HG03558 (cell line): ENCODE results near the gene FAM161A.
"Not testable (repeated sequence)": the region's sequence is repeated elsewhere in the genome, so short reads cannot be mapped to it uniquely, and the experiment has no call there.

Experiments
- ATAC-seq: cut with Tn5 transposase; IDR thresholded peaks from one replicate; pipeline ENCODE4 v1.9.1; 2021; ENCODE audit warnings: moderate number of reproducible peaks; ENCODE audit not compliant: unreplicated experiment; ENCODE audit errors: extremely low read depth

FAM161A gene, protein sequence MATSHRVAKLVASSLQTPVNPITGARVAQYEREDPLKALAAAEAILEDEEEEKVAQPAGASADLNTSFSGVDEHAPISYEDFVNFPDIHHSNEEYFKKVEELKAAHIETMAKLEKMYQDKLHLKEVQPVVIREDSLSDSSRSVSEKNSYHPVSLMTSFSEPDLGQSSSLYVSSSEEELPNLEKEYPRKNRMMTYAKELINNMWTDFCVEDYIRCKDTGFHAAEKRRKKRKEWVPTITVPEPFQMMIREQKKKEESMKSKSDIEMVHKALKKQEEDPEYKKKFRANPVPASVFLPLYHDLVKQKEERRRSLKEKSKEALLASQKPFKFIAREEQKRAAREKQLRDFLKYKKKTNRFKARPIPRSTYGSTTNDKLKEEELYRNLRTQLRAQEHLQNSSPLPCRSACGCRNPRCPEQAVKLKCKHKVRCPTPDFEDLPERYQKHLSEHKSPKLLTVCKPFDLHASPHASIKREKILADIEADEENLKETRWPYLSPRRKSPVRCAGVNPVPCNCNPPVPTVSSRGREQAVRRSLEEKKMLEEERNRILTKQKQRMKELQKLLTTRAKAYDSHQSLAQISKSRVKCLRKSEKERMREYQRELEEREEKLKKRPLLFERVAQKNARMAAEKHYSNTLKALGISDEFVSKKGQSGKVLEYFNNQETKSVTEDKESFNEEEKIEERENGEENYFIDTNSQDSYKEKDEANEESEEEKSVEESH

DNA sequence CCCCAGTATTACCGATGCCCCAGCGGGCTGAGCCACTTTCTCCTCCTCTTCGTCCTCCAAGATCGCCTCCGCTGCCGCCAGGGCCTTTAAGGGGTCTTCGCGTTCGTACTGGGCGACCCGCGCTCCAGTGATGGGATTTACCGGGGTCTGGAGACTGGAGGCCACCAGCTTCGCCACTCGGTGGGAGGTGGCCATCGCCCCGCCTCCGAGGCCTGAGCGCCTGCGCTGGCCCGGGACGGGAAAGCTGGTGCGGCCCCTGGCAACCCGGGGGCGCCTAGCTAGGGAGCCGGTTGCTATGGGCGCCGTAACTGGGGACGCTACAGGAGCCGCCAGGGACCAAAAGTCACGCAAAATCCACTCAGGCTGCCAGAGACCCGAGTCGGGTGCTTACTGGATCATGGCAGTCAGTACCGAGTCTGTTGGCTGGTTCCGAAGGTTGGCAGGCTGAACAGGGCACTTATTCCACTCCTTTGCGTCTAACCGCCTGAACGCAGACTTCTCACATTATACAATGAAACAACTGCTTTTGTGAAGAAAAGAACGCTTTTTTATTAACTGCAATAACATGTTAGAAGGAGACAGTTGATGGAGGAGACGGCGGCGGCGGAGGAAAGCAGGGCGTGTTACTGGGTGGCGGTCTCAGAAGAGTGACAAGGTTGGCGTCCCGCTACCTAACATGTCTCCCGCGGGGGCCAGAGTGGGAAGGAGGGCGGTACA, at the start of gene FAM161A:
FAM161A (minus strand) TSS at position 214 of the 717 bp plus-strand sequence; CDS start at position 195, 19 bp downstream.
- ATAC-seq: peak; percentile 36

DNA sequence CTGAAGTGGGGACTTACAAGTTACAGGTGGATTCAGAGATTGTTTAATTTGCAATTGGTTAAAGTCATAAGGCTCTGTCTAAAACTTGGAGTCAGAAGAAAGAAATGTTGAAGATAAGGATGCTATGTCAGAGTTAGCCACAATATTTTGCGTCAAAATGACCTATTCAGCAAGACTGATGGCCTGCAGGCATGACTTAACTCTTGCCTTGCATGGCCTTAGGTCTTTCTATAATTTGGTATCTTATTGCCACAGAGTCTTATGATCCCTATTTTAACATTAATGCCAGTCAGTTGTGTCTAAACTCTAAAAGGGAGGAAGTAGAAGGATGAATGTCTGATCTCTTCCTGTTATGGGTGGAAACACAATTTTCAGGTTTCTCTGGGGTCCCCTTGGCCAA, 46.4 kb upstream of the FAM161A start:
- ATAC-seq: no peak

DNA sequence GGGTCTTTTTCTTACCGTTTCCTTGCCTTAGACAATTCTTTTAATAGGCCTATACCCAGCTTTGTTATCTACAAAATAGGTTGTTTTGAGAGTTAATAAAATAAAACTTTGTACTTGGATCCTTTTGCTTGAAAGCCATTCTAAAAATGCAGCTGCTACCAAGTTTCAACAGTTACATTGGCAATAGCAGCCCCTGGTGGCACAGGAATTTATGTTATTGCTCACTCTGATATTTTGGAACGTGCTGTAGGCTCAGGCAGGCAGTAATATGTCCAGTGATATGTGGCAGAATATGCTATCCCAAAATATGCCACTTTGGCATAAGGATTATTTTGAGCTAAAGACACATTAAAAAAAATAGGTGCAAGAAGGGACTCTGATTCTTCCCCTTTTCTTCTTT, 45.0 kb upstream of the FAM161A start:
- ATAC-seq: no peak

DNA sequence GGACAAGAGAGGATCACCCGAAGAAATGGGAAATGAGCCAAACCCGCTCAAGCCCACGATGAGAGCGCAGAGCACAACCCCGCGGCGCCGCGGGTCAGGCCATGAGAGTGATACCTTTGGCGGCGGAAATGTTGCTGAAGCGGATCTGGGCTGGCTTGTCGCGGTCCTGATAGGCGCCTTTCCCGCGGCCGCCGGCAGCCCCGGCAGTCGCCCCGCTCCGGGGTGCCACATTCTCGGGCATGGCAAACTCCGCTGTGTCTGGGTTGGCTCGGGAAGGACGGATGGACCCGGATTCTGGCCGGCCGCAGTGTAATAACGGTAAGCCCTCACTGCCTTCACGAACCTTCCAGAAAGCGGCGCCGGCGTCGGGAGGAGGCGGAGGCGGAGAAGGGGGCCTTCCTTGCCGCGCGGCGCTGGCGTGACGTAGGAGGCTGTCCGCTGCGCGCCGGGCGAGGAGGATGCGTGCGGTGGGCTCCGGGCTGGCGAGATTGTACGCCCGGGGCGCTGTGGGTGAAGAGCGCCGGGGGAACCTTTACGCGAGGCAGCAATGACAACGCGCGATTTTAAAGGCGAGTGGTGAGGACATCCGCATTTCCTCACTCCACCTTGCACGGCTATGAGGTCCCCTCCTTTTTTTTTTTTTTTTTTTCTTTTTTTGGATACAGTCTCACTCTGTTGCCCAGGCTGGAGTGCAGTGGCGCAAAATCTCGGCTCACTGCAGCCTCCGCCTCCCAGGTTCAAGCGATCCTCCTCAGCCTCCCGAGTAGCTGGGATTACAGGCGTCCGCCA, 34.6 kb upstream of the FAM161A start, which contains the start of gene CCT4:
CCT4 (minus strand) TSS at position 390 of the 789 bp plus-strand sequence; CDS start at position 241, 149 bp downstream.
- peak; percentile 47 for ATAC-seq

DNA sequence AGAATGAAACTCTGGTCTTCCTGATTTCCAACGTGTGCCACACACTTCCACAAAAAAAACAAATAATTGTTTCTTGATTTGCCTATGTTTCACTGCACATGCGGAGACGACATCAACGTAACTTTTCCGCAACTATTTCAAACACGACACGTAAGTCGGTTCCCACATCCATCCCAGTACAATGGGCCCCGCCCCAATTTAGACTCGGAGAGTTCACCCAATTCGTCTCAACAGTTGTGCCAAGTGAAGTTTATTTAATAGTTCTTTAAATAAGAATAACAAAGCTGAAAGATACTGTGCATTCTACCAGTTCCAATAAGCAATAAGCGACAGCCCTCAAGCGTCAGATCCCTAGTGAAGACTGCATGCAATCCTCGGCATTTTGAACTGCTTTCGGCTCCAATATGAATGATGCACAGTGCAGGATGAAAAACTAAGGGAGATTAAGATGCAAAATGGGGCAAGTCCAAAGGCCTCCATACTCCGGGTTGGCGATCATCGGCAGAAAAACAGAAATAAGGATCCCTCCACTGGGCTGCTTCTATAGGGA, 33.9 kb upstream of the FAM161A start:
- no peak for ATAC-seq

DNA sequence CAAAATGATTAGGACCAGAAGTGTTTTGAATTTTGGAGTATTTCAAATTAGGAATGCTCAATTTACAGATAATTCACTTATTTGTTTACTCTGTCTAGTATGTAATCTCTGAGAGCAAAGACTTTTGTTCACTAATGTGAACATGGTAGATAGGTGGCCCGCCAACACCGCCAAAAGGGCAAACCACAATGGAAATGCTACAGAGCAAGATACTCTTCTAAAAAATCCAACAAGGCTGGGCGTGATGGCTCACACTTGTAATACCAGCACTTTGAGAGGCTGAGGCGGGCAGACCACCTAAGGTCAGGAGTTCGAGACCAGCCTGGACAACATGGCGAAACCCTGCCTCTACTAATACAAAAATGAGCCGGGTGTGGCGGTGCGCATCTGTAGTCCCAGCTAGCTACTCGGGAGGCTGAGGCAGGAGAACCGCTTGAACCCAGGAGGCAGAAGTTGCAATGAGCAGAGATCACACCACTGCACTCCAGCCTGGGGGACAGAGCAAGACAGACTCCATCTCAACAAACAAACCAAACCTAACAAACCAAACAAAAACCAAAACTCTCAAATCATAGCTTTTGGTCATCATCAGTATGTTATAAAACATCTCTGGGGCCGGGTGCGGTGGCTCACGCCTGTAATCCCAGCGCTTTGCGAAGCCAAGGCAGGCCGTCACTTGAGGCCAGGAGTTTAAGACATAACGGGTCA, 32.2 kb upstream of the FAM161A start:
- ATAC-seq: no peak

DNA sequence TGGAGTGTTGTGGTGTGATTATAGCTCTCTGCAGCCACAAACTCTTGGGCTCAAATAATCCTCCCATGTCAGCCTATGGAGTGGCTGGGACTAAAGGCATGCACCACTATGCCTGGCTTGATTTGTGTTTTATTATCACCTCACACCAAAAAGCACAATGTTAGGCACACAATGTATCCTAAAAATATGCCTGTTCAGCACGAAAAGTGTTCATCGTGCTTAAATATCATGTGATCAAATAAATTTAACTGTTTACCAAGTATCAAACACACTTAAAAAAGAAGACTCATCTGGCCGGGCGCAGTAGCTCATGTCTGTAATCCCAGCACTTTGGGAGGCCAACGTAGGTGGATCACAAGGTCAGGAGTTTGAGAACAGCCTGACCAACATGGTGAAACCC, 29.0 kb upstream of the FAM161A start:
- no peak for ATAC-seq

DNA sequence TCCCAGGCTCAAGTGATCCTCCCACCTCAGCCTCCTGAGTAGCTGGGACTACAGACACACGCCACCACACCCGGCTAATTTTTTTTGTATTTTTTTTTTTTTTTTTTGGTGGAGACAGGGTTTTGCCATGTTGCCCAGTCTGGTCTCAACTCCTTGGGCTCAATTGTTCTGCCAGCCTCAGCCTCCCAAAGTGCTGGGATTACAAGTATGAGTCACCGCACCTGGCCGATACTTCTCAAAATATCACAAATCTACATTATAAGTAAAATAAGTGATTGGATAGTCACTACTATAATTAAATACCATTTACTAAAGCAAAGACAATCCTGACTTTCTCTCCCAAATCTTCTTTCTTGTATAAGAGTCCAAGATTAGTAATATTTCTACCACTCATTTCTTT, 25.5 kb upstream of the FAM161A start:
- ATAC-seq: not testable (repeated sequence)

DNA sequence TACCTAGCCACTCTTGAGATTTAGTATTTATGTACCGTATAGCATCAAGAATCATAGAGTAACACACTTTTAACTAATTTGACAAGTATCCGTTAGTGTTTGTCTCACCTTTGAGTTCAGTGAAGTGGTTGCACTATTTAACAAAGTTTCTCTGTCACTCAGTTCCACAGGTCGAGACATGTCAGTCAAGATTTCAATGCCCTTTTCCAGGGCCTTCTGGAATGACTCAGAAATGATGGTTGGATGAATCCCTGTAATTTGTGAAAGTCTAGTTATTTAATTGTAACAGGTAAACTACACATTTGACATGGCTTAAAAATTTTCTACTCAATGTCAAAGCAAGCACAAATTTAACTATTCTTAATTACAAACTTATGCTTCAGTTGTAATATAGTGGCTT, 24.9 kb upstream of the FAM161A start:
- ATAC-seq: no peak

DNA sequence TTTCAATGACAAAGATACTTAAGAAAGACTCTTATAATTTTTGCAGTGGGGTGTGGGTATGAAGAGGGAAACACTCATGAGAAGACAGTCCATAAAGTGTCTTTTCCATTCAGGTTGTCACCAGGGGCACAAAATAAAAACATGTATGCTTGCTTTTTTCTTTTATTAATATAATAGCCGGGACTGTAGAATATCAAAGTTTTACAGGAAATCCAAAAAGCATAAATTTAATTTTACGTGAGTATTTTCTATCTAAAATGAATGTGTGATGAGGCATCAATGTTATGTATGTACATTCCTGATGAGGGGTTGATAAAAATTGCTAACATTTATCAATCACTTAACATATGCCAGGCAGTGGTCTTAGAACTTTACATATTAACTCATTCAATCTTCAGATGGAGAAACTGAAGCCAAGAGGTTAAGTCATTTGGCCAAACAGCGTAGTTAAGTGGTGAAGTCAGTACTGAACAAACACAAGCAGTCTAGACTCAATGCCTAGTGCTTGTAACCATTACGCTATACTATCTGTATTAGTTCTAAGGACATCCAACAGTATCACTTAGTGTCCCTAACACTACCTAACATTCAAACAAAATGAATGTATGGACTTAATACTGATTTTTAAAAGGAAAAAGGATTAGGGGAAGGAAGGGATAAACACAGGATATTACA, 23.8 kb upstream of the FAM161A start:
- no peak for ATAC-seq

DNA sequence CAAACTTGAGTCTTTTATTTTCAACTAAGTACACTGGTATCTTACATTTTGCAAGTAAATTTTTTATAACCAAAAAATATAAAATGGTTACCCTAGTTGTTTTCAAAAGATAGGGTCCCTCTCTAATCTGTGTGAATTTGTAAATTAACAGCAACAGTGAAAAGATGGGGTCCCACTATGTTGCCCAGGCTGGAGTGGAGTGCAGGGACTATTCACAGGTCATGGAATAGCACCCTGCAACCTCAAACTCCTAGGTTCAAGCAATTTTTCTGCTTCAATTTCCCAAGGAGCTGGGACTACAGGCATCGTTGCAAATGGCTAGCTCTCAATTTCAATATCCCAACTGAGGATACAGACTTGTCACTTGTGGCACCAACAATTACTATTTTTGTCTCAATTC, 22.5 kb upstream of the FAM161A start:
- ATAC-seq: no peak

DNA sequence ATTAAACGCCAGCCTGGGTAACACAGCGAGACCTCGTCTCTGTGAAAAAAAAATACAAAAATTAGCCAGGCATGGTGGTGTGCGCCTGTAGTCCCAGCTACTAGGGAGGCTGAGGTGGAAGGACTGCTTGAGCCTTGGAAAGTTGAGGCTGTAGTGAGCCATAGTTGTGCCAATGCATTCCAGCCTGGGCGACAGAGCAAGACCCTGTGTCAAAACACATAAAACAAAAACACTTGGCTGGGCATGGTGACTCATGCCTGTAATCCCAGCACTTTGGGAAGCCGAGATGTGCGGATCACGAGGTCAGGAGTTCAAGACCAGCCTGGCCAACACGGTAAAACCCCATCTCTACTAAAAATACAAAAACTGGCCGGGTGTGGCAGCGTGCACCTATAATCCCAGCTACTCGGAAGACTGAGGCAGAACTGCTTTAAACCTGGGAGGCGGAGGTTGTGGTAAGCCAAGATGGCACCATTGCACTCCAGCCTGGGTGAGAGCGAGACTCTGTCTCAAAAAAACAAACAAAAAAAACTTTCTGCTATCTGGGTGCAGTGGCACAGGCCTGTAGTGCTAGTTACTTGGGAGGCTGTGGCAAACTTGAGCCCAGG, 12.7 kb upstream of the FAM161A start:
- ATAC-seq: not testable (repeated sequence)

DNA sequence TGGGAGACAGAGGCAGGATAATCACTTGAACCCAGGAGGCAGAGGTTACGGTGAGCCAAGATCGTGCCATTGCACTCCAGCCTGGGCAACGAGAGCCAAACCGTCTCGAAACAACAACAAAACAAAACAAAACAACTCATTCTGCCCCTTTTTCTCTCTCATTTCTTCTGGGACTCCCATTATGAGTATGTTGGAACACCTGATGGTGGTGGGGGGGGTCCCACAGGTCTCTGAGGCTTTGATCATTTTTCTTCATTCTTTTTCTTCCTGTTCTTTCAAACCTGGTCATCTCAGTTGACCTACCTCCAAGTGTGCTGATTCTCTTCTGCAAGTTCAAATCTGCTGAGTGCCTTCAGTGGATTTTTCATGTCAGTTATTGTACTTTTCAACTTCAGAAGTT, 8.2 kb upstream of the FAM161A start:
- no peak for ATAC-seq

DNA sequence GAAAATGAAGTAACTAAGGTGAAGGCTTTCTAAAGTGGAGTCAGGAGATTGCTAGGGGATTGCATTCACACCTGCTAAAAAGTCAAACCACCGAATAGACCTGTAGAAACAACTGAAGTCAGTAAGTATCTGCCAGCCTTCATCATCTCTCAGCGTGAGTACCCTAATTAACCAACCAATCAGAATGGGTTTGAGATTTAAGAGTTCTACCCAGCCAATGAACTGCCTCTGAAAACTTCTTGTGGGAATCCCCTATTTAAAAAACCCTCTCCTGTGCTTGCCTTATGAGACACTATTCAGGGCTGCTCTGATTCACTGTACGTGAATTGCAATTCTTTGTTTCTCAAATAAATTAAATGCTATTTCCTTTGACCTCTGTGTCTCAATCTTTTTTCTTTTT, 3.4 kb upstream of the FAM161A start:
- no peak for ATAC-seq

DNA sequence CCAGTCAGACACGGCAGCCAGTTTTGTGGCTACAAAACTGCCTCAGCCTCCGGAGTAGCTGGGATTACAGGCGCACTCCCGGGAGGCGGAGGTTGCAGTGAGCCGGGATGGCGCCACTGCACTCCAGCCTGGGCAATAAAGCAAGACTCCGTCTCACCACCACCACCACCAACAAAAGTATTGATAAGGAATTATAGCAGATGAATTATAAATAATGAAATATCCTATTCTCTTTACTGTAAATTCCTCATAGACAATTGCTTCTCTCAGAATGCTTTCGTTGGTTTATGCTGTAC, 1.4 kb upstream of the FAM161A start:
- no peak for ATAC-seq

DNA sequence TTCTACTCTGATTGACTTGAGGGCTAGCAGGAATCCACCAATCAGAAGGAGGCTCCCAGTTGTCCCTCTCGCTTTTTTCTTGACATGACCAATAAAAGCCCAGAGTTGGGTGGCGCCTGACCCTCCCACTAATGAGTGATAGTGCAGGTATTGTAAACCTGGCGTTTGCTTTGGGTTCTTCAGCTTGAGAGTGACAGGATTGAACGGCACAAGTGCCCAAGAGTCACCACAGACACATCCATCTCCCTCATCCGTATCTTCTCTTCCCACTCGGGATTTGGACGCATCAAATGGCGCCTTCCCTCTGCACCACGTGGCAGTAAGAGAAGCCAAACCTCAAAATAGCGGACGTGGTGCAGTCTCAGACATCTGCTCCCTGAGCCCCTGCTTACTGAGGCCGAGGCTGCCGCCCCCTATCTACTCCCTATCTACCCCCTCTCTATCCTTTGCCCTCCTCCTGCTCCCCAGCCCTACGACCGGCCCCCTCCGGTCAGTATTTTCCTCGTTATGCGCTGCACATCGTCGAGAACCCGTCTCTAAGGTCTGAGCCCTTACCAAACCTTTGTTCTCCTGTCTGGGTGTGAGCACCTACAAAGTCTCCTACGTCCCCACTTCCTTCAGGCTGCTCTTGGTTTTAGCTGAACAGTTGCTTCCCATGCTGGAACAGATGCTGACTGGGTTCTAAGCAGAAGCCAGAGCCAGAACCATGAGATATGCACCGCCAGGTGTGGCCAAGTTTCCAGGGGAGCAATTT, 881 bp upstream of the FAM161A start:
- ATAC-seq: peak; percentile 76

DNA sequence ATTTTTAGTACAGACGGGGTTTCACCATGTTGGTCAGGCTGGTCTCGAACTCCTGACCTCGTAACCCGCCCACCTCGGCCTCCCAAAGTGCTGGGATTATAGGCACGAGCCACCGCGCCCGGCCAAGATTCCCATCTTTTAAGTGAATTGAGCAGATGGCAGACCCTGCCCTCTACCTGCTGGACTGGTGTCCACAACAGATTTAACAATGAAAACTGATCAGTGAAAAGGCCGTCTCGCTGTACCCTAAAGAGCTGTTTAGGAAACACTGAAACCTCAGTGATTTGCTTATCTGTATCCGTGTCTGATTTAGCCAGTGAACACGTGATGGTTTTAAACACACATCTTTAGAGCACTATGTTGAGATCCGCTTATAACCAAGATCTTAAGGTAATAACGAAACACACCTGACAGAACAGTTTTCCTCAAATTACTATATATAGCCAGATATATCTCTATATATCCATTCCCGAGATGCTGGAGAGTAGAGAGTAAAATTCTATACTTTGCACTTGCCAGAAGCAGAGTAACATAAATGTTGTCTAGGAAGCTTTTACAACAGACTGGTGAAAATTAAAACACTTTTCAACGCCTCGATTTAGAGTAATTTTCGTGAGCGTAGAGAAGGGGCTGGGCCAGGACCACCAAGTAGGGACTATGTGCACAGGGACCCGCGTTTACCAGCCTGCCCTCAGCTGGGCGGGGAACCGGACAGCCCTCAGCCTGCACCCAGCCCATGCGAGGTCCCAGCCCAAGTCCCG, 594 bp downstream of the FAM161A start:
- peak; percentile 23 for ATAC-seq
